ENCODE measurements around the gene KDM2B. TPM values are rescaled to one million over a fixed set of nuclear protein-coding genes. Genes with fewer than 3 reads are reported as not detected.

KDM2B gene
- total RNA-seq, 1 donor from 2014 or later, result 21.3 TPM

DNA sequence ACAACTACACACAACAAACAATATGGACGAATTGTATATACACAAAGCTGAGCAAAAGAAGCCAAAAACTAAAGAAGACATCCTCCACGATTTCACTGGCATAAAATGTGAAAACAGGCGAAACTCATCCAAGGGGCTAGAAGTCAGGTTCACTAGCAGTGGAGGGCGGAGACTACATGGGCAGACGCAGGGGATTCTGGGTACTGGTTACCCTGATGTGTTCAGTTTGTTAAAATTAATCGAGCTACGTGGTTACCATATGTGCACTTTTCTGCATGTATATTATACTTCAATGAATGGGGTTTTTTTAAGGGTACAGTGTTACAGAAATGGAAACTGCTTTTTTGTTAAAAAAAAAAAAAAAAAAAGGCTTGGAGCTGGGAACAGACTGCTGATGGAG, 12.3 kb downstream of the KDM2B start:
- Mint-ChIP-seq H3K4me1 (ENCODE audit: low read depth) (peaks cover 5% of the 10 kb centered on the region), H3K27me3 (ENCODE audit: low read depth) (no peaks in the 10 kb centered on the region), H3K36me3 (ENCODE audit: low read depth) (peaks cover 13% of the 10 kb centered on the region), H3K9me3 (ENCODE audit: low read depth) (peaks cover 4% of the 10 kb centered on the region), H3K27ac (ENCODE audit: unreplicated experiment) (no peak overlapping the region), H3K4me3 (ENCODE audit: unreplicated experiment) (no peak overlapping the region)
- TF ChIP-seq, protein P1, sequence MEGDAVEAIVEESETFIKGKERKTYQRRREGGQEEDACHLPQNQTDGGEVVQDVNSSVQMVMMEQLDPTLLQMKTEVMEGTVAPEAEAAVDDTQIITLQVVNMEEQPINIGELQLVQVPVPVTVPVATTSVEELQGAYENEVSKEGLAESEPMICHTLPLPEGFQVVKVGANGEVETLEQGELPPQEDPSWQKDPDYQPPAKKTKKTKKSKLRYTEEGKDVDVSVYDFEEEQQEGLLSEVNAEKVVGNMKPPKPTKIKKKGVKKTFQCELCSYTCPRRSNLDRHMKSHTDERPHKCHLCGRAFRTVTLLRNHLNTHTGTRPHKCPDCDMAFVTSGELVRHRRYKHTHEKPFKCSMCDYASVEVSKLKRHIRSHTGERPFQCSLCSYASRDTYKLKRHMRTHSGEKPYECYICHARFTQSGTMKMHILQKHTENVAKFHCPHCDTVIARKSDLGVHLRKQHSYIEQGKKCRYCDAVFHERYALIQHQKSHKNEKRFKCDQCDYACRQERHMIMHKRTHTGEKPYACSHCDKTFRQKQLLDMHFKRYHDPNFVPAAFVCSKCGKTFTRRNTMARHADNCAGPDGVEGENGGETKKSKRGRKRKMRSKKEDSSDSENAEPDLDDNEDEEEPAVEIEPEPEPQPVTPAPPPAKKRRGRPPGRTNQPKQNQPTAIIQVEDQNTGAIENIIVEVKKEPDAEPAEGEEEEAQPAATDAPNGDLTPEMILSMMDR (IDR thresholded peaks at IDR 0.05), result no peak
- no peak for DNase-seq (ENCODE audit: low spot score)

DNA sequence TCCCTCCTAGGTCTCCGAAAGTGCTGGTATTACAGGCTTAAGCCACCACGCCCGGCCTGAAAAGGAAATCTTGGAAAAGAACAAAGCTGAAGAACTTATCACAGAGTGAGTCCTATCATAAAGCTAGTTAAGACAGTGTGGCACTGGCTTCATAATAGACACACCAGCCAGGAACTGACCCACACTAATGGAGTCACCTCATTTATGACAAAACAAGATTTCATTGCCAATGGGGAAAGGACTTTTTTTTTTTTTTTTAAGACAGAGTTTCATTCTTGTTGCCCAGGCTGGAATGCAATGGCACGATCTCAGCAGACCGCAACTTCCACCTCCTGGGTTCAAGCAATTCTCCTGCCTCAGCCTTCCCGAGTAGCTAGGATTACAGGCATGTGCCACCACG, 15.7 kb downstream of the KDM2B start:
- no peak overlapping the region for H3K4me3 Mint-ChIP-seq (ENCODE audit: unreplicated experiment)
- H3K9me3 Mint-ChIP-seq (ENCODE audit: low read depth), result no peaks in the 10 kb centered on the region
- H3K27ac Mint-ChIP-seq (ENCODE audit: unreplicated experiment), result no peak overlapping the region
- TF ChIP-seq, protein P1 (IDR thresholded peaks at IDR 0.05), result no peak
- DNase-seq (ENCODE audit: low spot score), result no peak
- no peaks in the 10 kb centered on the region for H3K36me3 Mint-ChIP-seq (ENCODE audit: low read depth)
- H3K4me1 Mint-ChIP-seq (ENCODE audit: low read depth), result peaks cover 5% of the 10 kb centered on the region
- no peaks in the 10 kb centered on the region for H3K27me3 Mint-ChIP-seq (ENCODE audit: low read depth)

DNA sequence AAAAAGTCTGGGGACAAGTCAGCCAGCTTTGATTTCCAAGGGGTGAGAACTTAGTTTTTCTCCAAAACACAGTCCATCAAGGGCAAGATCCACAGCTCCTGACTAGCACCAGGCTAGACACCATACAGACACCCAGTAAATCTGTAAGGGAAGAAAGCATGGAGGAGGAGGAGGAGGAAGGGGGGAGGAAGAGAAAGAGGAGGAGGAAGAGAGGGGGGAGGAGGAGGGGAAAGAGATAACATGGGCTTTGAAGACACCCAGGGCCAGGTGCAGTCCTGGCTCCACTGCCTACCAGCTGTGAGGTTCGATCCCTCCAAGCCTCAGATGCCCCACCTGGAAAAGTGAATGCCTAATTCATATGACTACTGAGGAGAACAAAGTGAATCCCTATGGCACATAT, 18.3 kb downstream of the KDM2B start:
- Mint-ChIP-seq H3K9me3 (ENCODE audit: low read depth) (no peaks in the 10 kb centered on the region), H3K36me3 (ENCODE audit: low read depth) (no peaks in the 10 kb centered on the region), H3K4me1 (ENCODE audit: low read depth) (no peaks in the 10 kb centered on the region), H3K27me3 (ENCODE audit: low read depth) (no peaks in the 10 kb centered on the region), H3K4me3 (ENCODE audit: unreplicated experiment) (no peak overlapping the region), H3K27ac (ENCODE audit: unreplicated experiment) (no peak overlapping the region)
- TF ChIP-seq, protein P1 (IDR thresholded peaks at IDR 0.05), result no peak
- no peak for DNase-seq (ENCODE audit: low spot score)

DNA sequence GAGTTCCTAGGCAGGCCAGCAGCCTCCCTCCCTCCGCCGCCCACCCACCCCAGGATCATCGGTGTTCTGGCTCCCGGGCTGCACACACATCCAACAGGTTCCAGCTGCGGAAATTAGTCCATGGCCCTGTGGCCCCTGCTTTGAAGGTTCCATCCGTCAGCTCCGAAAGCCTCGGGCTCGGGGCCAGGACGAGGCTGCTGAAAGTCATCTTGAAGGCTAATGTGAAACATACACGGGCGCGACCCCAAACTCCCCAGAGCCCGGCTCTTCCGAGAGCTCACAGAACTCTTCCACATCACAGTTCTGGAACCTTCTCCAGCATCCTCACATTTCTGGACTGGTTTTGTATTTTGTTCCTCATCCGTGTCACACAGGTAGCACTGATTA, 19.8 kb downstream of the KDM2B start:
- TF ChIP-seq, protein P1 (IDR thresholded peaks at IDR 0.05), result no peak
- H3K36me3 Mint-ChIP-seq (ENCODE audit: low read depth), result no peaks in the 10 kb centered on the region
- no peak overlapping the region for H3K4me3 Mint-ChIP-seq (ENCODE audit: unreplicated experiment)
- no peak for DNase-seq (ENCODE audit: low spot score)
- H3K27me3 Mint-ChIP-seq (ENCODE audit: low read depth), result no peaks in the 10 kb centered on the region
- H3K9me3 Mint-ChIP-seq (ENCODE audit: low read depth), result no peaks in the 10 kb centered on the region
- H3K4me1 Mint-ChIP-seq (ENCODE audit: low read depth), result no peaks in the 10 kb centered on the region
- peak overlapping the region; percentile 36 for H3K27ac Mint-ChIP-seq (ENCODE audit: unreplicated experiment)

DNA sequence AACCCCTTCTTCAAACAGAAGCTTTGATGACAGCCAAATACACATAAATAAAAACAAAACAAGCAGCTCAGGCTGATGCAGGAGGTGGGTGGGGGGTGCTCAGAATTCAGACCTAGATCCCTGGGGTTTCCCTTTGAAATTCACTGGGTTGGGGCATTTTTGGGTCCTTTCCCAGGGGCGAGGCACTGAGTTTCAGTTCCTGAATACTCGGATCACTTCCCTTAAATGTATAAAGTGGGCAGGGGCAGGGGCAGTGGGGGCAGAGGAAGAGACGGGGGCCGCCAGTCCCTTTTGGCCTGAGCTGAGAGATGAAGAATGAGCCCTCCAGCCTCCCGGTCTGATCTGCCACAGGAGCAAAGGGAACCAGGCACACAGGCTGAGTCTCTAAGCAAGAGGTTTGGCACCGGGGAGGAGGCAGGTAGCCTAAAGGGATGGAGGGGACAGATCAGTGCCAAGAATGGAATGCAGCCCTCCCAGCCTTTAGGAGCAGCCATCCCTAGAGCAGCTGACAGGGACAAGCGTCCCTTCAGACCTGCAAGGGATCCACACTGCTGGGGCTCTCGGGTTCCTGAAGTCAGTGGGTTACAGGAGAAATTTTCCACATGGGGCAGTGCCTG, 20.3 kb downstream of the KDM2B start:
- Mint-ChIP-seq H3K36me3 (ENCODE audit: low read depth) (no peaks in the 10 kb centered on the region), H3K4me3 (ENCODE audit: unreplicated experiment) (no peak overlapping the region), H3K9me3 (ENCODE audit: low read depth) (no peaks in the 10 kb centered on the region), H3K27me3 (ENCODE audit: low read depth) (no peaks in the 10 kb centered on the region), H3K4me1 (ENCODE audit: low read depth) (no peaks in the 10 kb centered on the region), H3K27ac (ENCODE audit: unreplicated experiment) (no peak overlapping the region)
- DNase-seq (ENCODE audit: low spot score), result no peak
- TF ChIP-seq, protein P1 (IDR thresholded peaks at IDR 0.05), result no peak

Data from chondrocyte (in vitro differentiated cells).